ENCODE results near the gene IFT81. TPM values are rescaled to one million over a fixed set of nuclear protein-coding genes. Genes with fewer than 3 reads are reported as not detected.
"Not testable (repeated sequence)": the region's sequence is repeated elsewhere in the genome, so short reads cannot be mapped to it uniquely, and the experiment has no call there.

Gene IFT81
- total RNA-seq, 1 donor from 2014 or later: 2.5 TPM

DNA sequence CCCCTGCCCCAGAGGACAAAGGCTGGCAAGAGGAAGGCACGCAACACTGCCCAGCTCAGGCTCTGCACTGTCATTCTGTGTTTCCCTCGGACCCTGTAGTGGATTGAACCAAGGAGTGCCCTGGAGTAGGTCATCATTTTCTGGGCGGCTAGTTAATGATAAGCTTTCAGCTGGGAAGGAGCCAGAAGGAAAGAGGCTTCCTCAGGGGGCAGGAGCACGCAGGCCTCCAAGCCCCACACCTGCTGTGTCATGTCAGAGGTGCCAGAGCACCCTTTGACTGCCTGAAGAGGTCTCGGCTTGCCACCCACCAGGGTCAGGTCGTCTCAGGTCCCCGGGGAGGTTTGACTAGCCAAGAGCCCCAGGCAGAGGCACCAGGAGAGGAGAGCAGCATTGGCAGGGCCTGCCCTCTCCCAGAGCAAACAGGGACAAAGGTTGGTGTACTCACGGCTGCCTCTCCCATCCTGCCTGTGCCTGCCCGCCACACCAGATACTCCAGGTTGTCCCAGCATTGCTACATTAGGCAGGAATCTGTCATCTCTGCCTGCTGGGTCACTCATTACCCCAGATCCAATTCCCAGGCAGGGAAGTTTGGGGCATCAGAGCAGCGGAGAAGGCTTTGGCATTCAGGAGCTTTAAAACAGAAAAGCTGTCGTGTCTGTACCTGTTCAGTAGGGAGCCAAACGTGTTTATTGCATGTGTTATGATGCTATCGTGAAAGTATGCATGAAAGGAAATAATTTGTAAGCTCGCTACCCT, 123.4 kb downstream of the IFT81 start:
- peak; percentile 91 for ATAC-seq

DNA sequence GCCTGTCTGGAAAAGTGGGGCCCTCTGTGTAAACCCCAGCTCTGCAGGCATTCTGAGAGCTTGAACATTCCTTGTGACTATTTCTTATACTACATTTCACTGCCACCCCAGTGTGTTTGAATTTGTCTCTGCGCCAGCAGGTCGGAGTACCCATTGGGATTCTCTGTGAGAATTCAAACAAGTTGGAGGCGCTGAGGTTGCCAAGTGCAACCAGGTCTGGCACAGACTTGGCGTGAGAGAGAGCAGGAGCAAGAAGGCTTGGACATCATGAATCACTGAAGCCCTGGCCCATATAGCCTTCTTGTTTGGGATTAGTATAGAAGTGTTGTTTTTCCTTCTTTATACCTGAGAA, 123.9 kb downstream of the IFT81 start:
- ATAC-seq: peak; percentile 7

DNA sequence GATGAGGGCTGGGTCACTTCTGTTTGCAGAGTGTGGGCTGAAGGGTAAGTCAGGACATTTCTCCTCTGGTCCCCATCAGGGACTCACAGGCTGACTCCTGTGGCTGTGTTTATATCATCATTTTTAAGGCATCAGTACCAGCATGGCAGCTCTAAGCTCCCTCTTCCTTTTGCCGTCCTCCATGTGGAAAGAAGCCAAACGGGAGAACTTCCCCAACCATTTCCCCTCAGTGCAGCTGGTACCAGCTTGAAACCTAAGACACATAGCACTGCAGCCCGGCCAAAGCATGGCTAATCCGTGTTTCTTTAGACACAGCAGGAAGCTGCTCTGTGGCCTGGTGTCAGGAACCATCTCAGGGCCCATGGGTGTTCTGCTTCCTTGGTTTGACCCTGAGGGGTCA, 124.9 kb downstream of the IFT81 start:
- no peak for ATAC-seq

DNA sequence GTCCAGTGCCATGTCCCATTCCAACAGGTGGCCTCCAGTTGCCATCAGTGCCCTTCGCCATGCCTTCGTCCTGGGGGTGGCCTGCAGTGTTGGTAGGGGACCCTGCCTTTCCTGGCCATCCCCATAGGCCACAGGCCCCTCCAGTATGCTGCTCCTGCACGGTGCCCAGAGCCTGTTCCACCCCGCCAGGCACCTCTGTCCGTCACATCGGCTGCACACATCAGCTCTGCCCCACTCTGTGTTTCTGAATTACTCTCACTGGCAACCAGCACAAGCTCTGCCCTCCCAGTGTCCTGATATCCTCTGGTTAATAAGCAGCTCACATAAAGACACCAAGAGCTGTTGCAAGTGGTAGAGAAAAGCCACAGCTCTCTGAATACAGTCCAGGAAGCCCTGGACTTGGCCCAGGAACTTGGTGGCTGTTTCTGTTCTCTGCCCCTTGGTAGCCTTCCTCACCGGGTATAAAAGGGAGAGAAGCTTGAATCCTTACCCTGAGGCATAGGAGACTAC, 125.6 kb downstream of the IFT81 start:
- ATAC-seq: no peak

DNA sequence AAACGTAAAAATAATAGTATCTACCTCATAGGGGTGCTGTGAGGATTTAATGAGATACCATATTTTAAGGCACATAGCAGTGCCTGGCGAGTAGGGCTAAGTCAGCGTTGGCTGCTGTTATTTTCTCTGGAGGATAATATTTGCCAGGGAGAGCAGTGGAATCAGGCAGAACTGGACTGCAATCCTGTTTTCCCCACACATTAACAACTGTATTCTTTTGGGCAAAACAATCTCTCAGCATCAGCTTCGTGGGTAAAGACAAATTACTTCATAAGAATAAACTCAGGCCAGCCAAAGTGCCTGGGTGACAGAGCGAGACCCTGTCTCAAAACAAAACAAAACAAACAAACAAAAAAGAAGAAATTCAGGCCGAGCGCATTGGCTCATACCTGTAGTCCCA, 127.2 kb downstream of the IFT81 start:
- ATAC-seq: no peak

DNA sequence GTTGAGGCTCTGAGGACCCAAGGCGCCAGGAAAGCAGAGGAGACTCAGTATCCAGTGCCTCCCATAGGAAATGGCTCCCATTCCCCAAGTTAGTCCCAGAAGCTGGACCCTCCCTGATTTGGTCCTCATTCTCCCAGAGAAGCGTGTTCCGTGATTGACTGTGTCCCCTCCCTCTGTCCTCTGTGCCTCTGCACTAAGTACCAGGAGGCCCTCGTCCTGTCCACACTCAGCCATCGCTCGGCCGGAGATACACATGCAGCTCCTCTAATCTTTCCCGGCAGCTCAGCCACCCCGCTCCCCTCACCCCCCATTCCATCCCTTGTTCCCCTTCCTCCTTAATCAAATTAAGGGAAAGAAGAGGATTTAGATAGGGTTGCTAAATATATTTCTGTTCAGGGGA, 128.6 kb downstream of the IFT81 start:
- ATAC-seq: no peak

DNA sequence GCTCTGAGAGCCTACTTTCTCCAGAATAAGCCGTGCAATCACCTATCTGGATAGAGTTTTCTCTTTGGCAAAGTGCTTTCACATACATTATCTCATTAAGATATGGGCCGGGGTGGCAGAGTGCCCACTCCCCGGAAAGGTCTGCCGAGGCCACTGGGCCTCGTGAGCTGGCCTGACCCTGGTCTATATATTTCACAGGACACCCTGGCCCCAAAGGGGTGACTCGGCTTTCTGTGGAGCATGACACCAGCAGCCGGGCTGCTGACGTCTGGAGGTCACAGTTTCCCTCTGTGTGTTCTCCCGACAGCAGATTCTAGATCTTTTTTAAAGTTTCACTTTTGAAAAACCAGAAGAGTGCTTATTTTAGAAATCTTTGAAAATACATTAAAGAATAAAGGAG, 129.0 kb downstream of the IFT81 start:
- ATAC-seq: no peak

DNA sequence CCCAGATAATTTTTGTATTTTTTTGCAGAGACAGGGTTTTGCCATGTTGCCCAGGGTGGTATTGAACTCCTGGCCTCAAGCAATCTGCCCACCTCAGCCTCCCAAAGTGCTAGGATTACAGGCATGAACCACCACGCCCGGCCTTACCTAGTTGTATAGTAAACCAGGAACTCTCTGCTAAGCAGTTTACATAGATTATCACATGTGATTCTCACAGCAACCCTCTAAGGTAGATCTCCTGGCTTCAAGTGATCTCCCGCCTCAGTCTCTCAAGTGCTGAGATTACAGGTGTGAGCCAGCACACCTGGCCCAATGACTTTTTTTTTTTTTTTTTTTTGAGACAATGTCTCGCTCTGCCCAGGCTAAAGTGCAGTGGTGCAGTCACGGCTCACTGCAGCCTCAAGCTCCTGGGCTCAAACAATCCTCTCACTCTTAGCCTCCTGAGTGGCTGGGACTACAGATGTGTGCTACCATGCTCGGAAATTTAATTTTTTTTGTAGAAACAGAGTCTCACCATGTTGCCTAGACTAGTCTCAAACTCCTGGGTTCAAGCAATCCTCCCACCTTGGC, 130.9 kb downstream of the IFT81 start:
- ATAC-seq: no peak

DNA sequence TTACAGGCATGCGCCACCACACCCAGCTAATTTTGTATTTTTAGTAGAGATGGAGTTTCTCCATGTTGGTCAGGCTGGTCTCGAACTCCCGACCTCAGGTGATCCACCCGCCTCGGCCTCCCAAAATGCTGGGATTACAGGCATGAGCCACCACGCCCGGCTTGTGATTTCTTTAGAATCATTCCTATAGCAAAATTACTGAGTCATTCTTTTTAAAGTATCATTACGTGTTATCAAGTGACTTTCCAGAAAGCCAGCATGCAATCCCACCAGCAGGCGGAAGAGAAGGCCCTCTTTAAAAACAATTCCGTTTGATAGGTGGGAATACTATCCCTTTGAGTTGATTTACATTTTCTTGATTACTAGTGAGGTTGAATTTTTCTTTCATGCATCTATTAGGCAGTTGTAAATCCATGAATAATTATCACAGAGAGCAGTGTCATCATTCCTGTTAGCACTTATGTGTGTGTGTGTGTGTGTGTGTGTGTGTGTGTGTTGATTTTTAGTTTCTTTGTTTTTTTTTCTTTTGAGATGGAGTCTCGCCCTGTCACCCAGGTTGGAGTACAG, 131.8 kb downstream of the IFT81 start:
- ATAC-seq: not testable (repeated sequence)

DNA sequence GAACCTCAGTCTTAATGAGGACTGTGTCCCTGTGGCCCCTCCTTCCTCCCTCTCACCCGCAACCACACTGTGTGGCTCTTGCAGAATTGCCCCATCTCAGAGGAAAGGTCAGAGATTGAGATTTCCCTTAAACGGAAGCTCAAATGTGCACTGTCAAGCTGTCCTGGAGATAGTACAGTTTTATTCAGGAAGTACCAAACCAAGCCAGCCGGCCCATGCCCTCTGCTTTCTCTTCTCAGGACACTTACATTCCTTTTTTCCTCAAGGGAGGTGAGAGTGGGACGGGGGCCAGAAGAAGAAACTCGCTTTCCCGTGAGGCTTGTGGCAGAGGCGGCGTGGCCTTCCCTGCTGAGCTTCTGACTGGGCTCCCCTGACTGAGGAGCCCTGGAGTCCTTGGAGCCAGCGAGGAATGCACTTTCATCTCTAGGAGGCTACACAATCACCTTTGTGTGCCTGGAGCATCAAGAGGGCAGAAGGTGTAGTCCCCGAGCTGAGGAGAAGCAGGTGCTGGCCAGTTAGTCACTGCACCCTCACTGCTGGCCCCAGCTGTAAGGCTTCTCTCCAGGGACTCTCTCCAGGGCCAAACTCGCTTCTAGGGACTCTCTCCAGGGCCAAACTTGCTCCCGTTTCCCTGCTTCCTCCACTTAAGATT, 132.7 kb downstream of the IFT81 start:
- ATAC-seq: no peak

DNA sequence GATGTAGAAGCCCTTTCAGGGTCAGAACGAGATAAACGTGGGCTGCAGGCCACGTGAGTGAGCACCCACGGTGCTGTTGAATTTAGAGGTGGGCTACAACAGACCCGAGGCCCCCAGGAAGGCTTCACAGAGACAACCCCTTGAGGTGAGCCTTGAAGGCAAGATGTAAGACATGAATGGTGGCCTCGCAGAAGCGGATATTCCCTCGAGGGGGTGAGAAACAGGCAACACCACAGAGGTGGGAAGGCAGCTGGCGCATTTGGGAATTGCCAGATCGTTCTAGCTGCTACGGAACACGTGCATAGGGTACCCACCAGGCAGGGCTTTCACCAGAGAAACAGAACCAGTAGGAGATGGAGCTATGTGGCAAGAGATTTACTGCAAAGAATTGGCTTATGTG, 134.3 kb downstream of the IFT81 start:
- no peak for ATAC-seq

DNA sequence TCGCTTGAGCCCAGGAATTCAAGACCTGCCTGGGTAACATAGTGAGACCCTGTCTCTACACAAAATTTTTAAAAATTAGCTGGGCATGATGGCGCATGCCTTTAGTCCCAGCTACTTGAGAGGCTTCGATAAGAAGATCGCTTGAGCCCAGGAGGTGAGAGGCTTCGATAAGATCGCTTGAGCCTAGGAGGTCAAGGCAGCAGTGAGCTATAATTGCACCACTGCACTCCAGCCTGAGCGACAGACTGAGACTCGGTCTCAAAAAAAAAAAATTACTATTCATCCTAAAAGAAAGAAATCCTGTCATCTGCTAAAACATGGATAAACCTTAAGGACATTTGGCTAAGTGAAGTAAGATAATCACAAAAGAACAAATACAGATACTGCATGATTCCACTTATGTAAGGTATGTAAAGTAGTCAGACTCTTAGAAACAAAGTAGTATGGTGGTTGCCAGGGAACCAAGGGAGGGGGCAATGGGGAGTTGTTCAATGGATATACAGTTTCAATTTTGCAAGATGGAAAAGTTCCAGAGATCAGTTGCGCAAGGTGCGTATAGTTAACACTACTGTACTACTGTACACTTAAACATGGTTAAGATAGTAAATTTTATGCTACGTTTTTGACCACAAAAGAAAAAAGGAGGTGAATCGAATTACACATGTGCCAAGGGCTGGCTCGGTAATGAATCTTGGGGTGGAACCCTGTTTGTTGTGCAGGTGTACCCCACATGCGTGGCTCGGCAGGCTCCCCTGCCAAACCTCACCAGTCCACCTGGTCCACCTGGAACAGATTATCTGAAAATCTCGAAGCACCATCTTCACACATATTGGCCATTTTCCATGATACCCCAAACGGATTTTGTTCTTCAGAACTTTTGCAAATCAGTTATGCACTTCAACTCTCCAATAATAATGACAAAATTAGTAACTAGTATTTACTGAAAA, 138.6 kb downstream of the IFT81 start:
- peak; percentile 55 for ATAC-seq

DNA sequence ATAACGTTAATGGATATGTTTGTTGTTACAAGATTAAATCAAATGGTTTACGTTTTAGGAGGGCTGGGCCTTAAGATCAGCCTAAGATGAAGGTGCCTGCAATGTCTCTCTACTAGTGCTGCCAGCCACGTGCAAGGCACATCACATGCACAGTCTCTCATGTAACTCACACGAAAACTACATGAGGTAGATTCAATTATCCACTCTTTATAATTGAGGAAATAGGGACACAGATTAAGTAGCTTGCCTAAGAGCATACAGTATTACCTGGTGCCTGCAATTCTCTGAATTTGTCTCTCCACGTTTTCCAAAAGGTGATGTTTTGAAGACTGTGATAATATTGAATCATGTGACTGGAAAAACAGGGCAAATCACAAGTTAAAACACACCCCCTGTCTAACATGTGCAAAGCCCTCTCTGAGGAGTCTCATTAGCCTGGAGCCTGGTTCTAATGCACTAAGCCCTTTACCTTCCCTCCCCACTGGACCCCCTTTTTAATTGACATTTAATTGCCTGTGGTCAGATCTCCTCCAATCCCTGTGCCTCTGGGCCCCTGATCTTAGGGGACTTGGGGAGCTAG, 142.3 kb downstream of the IFT81 start:
- no peak for ATAC-seq

DNA sequence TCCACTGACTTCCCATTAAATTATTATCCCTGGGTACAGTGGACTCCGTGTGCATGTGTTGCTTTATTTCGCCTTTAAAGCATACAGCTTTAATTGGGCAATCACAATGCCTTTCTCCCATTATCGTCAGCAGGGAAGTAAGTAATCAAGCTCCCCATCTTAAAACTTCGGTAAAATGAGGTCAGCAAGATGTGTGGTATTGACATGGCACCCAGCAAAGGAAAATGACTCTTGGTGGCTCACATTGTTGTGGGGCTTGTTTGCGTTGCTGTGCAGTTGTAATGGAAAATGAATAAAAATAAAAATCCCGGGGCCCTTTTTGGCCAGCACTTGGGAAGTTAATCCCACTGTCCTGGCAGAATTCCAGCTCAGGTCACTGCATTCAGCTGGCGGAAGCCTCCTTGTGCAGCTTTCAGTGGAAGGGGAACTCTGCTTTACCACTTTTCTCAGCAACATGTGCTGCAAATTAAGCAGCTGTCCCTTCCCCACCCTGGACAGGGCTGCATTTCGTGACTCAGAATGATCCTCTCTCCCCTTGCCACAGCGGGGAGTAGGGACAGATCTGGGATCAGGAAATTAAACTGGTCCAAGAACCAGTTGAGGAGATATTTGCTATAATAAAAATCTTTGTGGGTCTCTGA, 142.9 kb downstream of the IFT81 start:
- ATAC-seq: no peak

Other genes starting within 250 kb of the IFT81 start
- 362 TPM for gene GLTP, start 243.8 kb upstream of the IFT81 start, total RNA-seq
- gene TCHP, start 224.1 kb upstream of the IFT81 start, total RNA-seq: 13.1 TPM
- gene GIT2, start 128.0 kb upstream of the IFT81 start, total RNA-seq: 16.3 TPM
- gene ANKRD13A, start 124.9 kb upstream of the IFT81 start, total RNA-seq: 31.8 TPM
- gene C12orf76, start 75.8 kb upstream of the IFT81 start, total RNA-seq: 3.3 TPM
- 194 TPM for gene ATP2A2, start 156.9 kb downstream of the IFT81 start, total RNA-seq

Measured in esophagus mucosa (tissue), 1 donor.